HCT116 (cell line): Measurements from ENCODE around the gene TMEM132D. TPM values are rescaled to one million over a fixed set of nuclear protein-coding genes. Genes with fewer than 3 reads are reported as not detected.

Experiments
- ATAC-seq: fragments of 200-7000 bp; cut with Tn5 transposase; 2 replicates; pipeline ENCODE4 v1.9.1; 2020; ENCODE audit warnings: mild to moderate bottlenecking, moderate library complexity
- BruUV-seq: library from RNA; stranded (reverse); fragments of 400-500 nt; replicated peaks from 2 replicates; lab custom pipeline; 2021; lab: Mats Ljungman, UMichigan
- CTCF ChIA-PET: fragments of 300-600 bp; sonication (Branson Sonifier 250); formaldehyde crosslinking; loops from one replicate; lab custom pipeline; 2021; ENCODE audit warnings: antibody characterized with exemption; lab: Charles Lee
- POLR2A ChIA-PET: fragments of 300-600, 350-600 bp; sonication (Branson Sonifier 250); formaldehyde crosslinking; loops from one replicate; lab custom pipeline; 2021; ENCODE audit warnings: antibody characterized with exemption; lab: Charles Lee
- RAD21 ChIA-PET, 2 experiments: fragments of 300-600 bp; sonication (Branson Sonifier 250); formaldehyde crosslinking; loops; one replicate each; lab custom pipeline; 2023; ENCODE audit warnings: low total read pairs in 2 of 2; ENCODE audit not compliant: uncharacterized antibody in 2 of 2, unreplicated experiment in 2 of 2, low non-redundant PET in 1 of 2; lab: Charles Lee
- DNase-seq: peaks from one replicate; pipeline ENCODE4 v3.0.0-alpha.2; 2010; ENCODE audit warnings: low read depth, low spot score
- H2AFZ ChIP-seq: fragments of 200-600 bp; shearing (Covaris generic), sonication (generic); 2 replicates; pipeline ENCODE4 v1.6.1; 2017; ENCODE audit warnings: low read depth, mixed run types, mixed read lengths, antibody characterized with exemption, low read length; ENCODE audit not compliant: poor library complexity, severe bottlenecking
- H3K27ac ChIP-seq: 2 replicates; pipeline ENCODE4 v1.5.1; 2012; ENCODE audit warnings: low read depth, low read length
- H3K27me3 ChIP-seq: fragments of 200-600 bp; sonication (generic); 2 replicates; pipeline ENCODE4 v1.6.1; 2016; ENCODE audit warnings: mixed run types, low read length, mixed read lengths; ENCODE audit not compliant: insufficient read depth
- H3K36me3 ChIP-seq, 2 experiments: fragments of 200-500 bp in 1 of 2; fragments of 200-600 bp in 1 of 2; sonication (Bioruptor generic) in 1 of 2; sonication (generic) in 1 of 2; 2 replicates each; pipeline versions ENCODE4 v1.5.1 to v1.6.1; 2014 to 2016; ENCODE audit warnings: low read length in 2 of 2, inconsistent platforms in 1 of 2, mixed read lengths in 1 of 2, mixed run types in 1 of 2; ENCODE audit not compliant: insufficient read depth in 2 of 2, control insufficient read depth in 1 of 2
- H3K4me1 ChIP-seq, 2 experiments: fragments of 200-600 bp in 1 of 2; sonication (generic) in 1 of 2; 2 replicates each; pipeline versions ENCODE4 v1.5.1 to v1.6.1; 2012 to 2017; ENCODE audit warnings: low read length in 2 of 2, inconsistent platforms in 1 of 2, mild to moderate bottlenecking in 1 of 2, mixed read lengths in 1 of 2, mixed run types in 1 of 2, moderate library complexity in 1 of 2; ENCODE audit not compliant: insufficient read depth in 2 of 2, control insufficient read depth in 1 of 2
- H3K4me2 ChIP-seq: fragments of 200-600 bp; sonication (generic); 2 replicates; pipeline ENCODE4 v1.6.1; 2017; ENCODE audit warnings: mixed run types, low read length, mixed read lengths
- H3K4me3 ChIP-seq, 2 experiments: fragments of 200-600 bp in 1 of 2; sonication (generic) in 1 of 2; replicated peaks in 1 of 2; 2 replicates each; pipeline ENCODE4 v1.5.1; 2011 to 2016; ENCODE audit warnings: low read length in 2 of 2, control low read depth in 1 of 2, low read depth in 1 of 2, mild to moderate bottlenecking in 1 of 2, mixed read lengths in 1 of 2, mixed run types in 1 of 2
- H3K79me2 ChIP-seq: fragments of 200-600 bp; sonication (generic); 2 replicates; pipeline ENCODE4 v1.6.1; 2017; ENCODE audit warnings: mild to moderate bottlenecking, mixed run types, low read length, moderate library complexity, mixed read lengths; ENCODE audit not compliant: insufficient read depth
- H3K9ac ChIP-seq: fragments of 200-600 bp; sonication (generic); 2 replicates; pipeline ENCODE4 v1.6.1; 2016; ENCODE audit warnings: low read length, mixed read lengths
- H3K9me2 ChIP-seq: fragments of 200-600 bp; sonication (generic), shearing (Covaris generic); 2 replicates; pipeline ENCODE4 v1.6.1; 2017; ENCODE audit warnings: mixed run types, mild to moderate bottlenecking, moderate library complexity; ENCODE audit not compliant: insufficient read depth
- H3K9me3 ChIP-seq, 2 experiments: fragments of 200-500 bp in 1 of 2; fragments of 200-600 bp in 1 of 2; sonication (Bioruptor generic) in 1 of 2; sonication (generic) in 1 of 2; 2 replicates each; pipeline ENCODE4 v1.6.1; 2014 to 2017; ENCODE audit warnings: low read length in 2 of 2, mixed read lengths in 2 of 2, inconsistent platforms in 1 of 2, low read depth in 1 of 2, mild to moderate bottlenecking in 1 of 2, mixed run types in 1 of 2, moderate library complexity in 1 of 2; ENCODE audit not compliant: control insufficient read depth in 1 of 2, insufficient read depth in 1 of 2
- H4K20me1 ChIP-seq: fragments of 200-600 bp; sonication (generic), shearing (Covaris generic); 2 replicates; pipeline ENCODE4 v1.6.1; 2017; ENCODE audit warnings: mixed run types, mild to moderate bottlenecking, moderate library complexity; ENCODE audit not compliant: insufficient read depth
- CEBPB ChIP-seq: IDR thresholded peaks from 2 replicates; pipeline ENCODE4 v1.6.1; 2012; ENCODE audit warnings: low read depth
- CTCF ChIP-seq, 3 experiments: fragments of 200-600 bp in 1 of 3; sonication (generic) in 1 of 3; IDR thresholded peaks in 2 of 3; conservative IDR thresholded peaks in 1 of 3; 2 replicates each; pipeline ENCODE4 v1.5.1; 2012 to 2017; ENCODE audit warnings: low read depth in 2 of 3, low read length in 2 of 3, antibody characterized with exemption in 1 of 3, borderline replicate concordance in 1 of 3, control low read depth in 1 of 3, mild to moderate bottlenecking in 1 of 3, mixed read lengths in 1 of 3, mixed run types in 1 of 3, moderate library complexity in 1 of 3; ENCODE audit not compliant: insufficient read depth in 1 of 3
- EGR1 ChIP-seq: IDR thresholded peaks from 2 replicates; pipeline ENCODE4 v1.6.1; 2012; ENCODE audit warnings: low read depth
- ELF1 ChIP-seq: IDR thresholded peaks from 2 replicates; pipeline ENCODE4 v1.6.1; 2012; ENCODE audit warnings: low read depth, borderline replicate concordance
- EZH2phosphoT487 ChIP-seq: fragments of 200-600 bp; IDR thresholded peaks from 2 replicates; pipeline ENCODE4 v1.6.1; 2018; ENCODE audit warnings: antibody characterized with exemption, borderline replicate concordance
- JUND ChIP-seq: IDR thresholded peaks from 2 replicates; pipeline ENCODE4 v1.6.1; 2012
- POLR2AphosphoS5 ChIP-seq: IDR thresholded peaks from 2 replicates; pipeline ENCODE4 v1.6.1; 2011; ENCODE audit warnings: mild to moderate bottlenecking, low read depth, low read length, moderate library complexity
- RAD21 ChIP-seq: IDR thresholded peaks from 2 replicates; pipeline ENCODE4 v1.6.1; 2012; ENCODE audit warnings: low read depth, mild to moderate bottlenecking
- SIN3A ChIP-seq: IDR thresholded peaks from 2 replicates; pipeline ENCODE4 v1.6.1; 2012; ENCODE audit warnings: low read depth
- SP1 ChIP-seq: IDR thresholded peaks from 2 replicates; pipeline ENCODE4 v1.6.1; 2012; ENCODE audit warnings: low read depth
- SRF ChIP-seq: IDR thresholded peaks from 2 replicates; pipeline ENCODE4 v1.6.1; 2012; ENCODE audit warnings: low read depth
- TCF7L2 ChIP-seq: IDR thresholded peaks from 2 replicates; pipeline ENCODE4 v1.7.0; 2011; ENCODE audit warnings: borderline replicate concordance, inconsistent platforms; ENCODE audit not compliant: insufficient read depth, insufficient read length; ENCODE audit errors: extremely low read depth
- YY1 ChIP-seq: IDR thresholded peaks from 2 replicates; pipeline ENCODE4 v1.6.1; 2011; ENCODE audit warnings: low read length, low read depth, moderate library complexity, mild to moderate bottlenecking; ENCODE audit not compliant: insufficient replicate concordance; ENCODE audit errors: extremely low read depth
- ZFX ChIP-seq: fragments of 450-650 bp; IDR thresholded peaks from 2 replicates; pipeline ENCODE4 v1.6.1; 2017
- ZNF274 ChIP-seq: fragments of 200-500 bp; sonication (Bioruptor generic); IDR thresholded peaks from 2 replicates; pipeline ENCODE4 v1.6.1; 2014; ENCODE audit warnings: mild to moderate bottlenecking, low read depth, low read length, inconsistent platforms
- intact Hi-C: fragments of 100-400 bp; cut with micrococcal nuclease; formaldehyde crosslinking; loops from 2 replicates; pipeline ENCODE4 v1.10.0; 2022
- total RNA-seq: library from RNA; stranded (reverse); gene quantifications from one replicate; pipeline ENCODE4 v1.2.1, GENCODE V29; 2021; ENCODE audit not compliant: unreplicated experiment
- TF ChIP-seq, protein P1 (sequence below): IDR thresholded peaks from 2 replicates; pipeline ENCODE4 v1.6.1; 2011; ENCODE audit warnings: mild to moderate bottlenecking, low read length, moderate library complexity; ENCODE audit not compliant: insufficient replicate concordance; ENCODE audit errors: extremely low read depth

The TMEM132D gene
- total RNA-seq, 1 experiment from 2014 or later = not detected

DNA sequence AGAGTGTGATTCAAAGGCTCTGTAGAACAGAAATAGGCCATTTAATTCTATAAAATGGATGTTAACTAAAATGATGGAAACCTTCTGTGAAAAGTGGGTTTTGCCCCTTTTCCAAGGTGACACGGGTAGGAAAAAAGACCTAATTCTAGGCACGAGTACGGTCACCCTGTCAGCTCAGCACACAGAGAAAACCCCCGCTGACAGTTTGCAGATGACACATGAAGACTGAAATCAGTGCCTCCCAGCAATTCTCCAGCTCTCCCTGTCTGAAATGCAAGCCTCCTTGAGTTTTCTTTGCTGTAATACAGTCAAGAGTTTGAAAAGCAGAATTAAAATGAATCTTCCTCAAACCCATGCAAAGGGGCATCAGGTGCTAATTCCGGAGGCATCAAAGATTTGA, 230.0 kb downstream of the TMEM132D start:
- peaks cover 8 to 11% of the 10 kb centered on the region in 2 experiments; a peak in 3 of 4 replicates for H3K9me3 ChIP-seq
- H3K79me2 ChIP-seq = no peaks in the 10 kb centered on the region
- no TSS peak for BruUV-seq
- no peak overlapping the region for H3K9ac ChIP-seq
- H3K4me2 ChIP-seq = no peak overlapping the region
- H4K20me1 ChIP-seq = no peaks in the 10 kb centered on the region
- CTCF ChIA-PET = no interaction called here
- H3K4me1 ChIP-seq = no peaks in the 10 kb centered on the region
- intact Hi-C loops = no loop called here
- TF ChIP-seq ZFX (no peak), JUND (no peak), POLR2AphosphoS5 (no peak), YY1 (no peak)
- TF ChIP-seq, all 23 proteins: peak for 0
- H3K27me3 ChIP-seq = no peaks in the 10 kb centered on the region
- no peaks in the 10 kb centered on the region for H3K9me2 ChIP-seq
- H3K4me3 ChIP-seq = no peak overlapping the region
- H2AFZ ChIP-seq = no peak overlapping the region
- DNase-seq (no peak), ATAC-seq (no peak)
- H3K27ac ChIP-seq = no peak overlapping the region
- no peaks in the 10 kb centered on the region for H3K36me3 ChIP-seq
- POLR2A ChIA-PET = no interaction called here
- RAD21 ChIA-PET = no interaction called here

- BruUV-seq = no TSS peak
- Histone ChIP-seq H4K20me1 (no peaks in the 10 kb centered on the region), H3K9me2 (no peaks in the 10 kb centered on the region), H3K36me3 (no peaks in the 10 kb centered on the region), H3K9me3 (peaks cover 8 to 11% of the 10 kb centered on the region in 2 experiments; a peak in 2 of 4 replicates), H3K27me3 (no peaks in the 10 kb centered on the region), H2AFZ (no peak overlapping the region), H3K79me2 (no peaks in the 10 kb centered on the region), H3K4me1 (no peaks in the 10 kb centered on the region), H3K9ac (no peak overlapping the region), H3K27ac (no peak overlapping the region), H3K4me2 (no peak overlapping the region), H3K4me3 (no peak overlapping the region)
- POLR2A ChIA-PET = no interaction called here
- RAD21 ChIA-PET = no interaction called here
- CTCF ChIA-PET = no interaction called here
- no peak for ATAC-seq
- intact Hi-C loops = no loop called here
- no peak for DNase-seq
- TF ChIP-seq EGR1 (no peak), ZNF274 (no peak), TCF7L2 (no peak), SRF (no peak), EZH2phosphoT487 (no peak), ELF1 (no peak), SIN3A (no peak), JUND (no peak), CEBPB (no peak), SP1 (no peak), RAD21 (no peak), ZFX (no peak), CTCF (IDR thresholded peaks at IDR 0.05 in 2 of 3, conservative IDR thresholded peaks at IDR 0.05 in 1 of 3; ENCODE audit: borderline replicate concordance in 1 of 3, insufficient read depth in 1 of 3, low read depth in 2 of 3, low read length in 2 of 3) (no peak)
- TF ChIP-seq, protein P1, sequence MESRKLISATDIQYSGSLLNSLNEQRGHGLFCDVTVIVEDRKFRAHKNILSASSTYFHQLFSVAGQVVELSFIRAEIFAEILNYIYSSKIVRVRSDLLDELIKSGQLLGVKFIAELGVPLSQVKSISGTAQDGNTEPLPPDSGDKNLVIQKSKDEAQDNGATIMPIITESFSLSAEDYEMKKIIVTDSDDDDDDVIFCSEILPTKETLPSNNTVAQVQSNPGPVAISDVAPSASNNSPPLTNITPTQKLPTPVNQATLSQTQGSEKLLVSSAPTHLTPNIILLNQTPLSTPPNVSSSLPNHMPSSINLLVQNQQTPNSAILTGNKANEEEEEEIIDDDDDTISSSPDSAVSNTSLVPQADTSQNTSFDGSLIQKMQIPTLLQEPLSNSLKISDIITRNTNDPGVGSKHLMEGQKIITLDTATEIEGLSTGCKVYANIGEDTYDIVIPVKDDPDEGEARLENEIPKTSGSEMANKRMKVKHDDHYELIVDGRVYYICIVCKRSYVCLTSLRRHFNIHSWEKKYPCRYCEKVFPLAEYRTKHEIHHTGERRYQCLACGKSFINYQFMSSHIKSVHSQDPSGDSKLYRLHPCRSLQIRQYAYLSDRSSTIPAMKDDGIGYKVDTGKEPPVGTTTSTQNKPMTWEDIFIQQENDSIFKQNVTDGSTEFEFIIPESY = no peak
Measured at GRCh38 chr12:129672110-129672509, 231.7 kb downstream of the TMEM132D start.
